HEK293 (cell line): ENCODE measurements around the gene IFIT2.

Experiments
- CTCF ChIA-PET: fragments of 350-600 bp; formaldehyde crosslinking; extraction: SDS; loops from one replicate; lab custom pipeline; 2021; ENCODE audit warnings: antibody characterized with exemption; lab: Yijun Ruan, JAX
- POLR2A ChIA-PET: fragments of 300-600 bp; formaldehyde crosslinking; extraction: SDS; loops from one replicate; lab custom pipeline; 2020; ENCODE audit warnings: antibody characterized with exemption, inconsistent platforms; lab: Yijun Ruan, JAX
- H3K27ac ChIP-seq: fragments of 200-500 bp; sonication (Bioruptor generic); 2 replicates; pipeline ENCODE4 v1.5.1; 2014; ENCODE audit warnings: low read depth, low read length, control low read depth, inconsistent platforms; ENCODE audit errors: extremely low read depth
- H3K36me3 ChIP-seq, 2 experiments: fragments of 200-500 bp in 1 of 2; sonication (Bioruptor generic) in 1 of 2; 1 replicate in 1 of 2; 2 replicates in 1 of 2; pipeline ENCODE4 v1.5.1; 2014 to 2017; ENCODE audit warnings: inconsistent platforms in 2 of 2, low read length in 2 of 2; ENCODE audit not compliant: control insufficient read depth in 2 of 2, insufficient read depth in 1 of 2
- H3K4me1 ChIP-seq: fragments of 200-500 bp; sonication (Bioruptor generic); 2 replicates; pipeline ENCODE4 v1.5.1; 2014; ENCODE audit warnings: mild to moderate bottlenecking, low read length, inconsistent platforms; ENCODE audit not compliant: control insufficient read depth, insufficient read depth
- H3K4me3 ChIP-seq: 2 replicates; pipeline ENCODE4 v1.5.1; 2011; ENCODE audit warnings: low read depth, mild to moderate bottlenecking, control low read depth, low read length, moderate library complexity
- H3K9me3 ChIP-seq: fragments of 200-500 bp; sonication (Bioruptor generic); 2 replicates; pipeline ENCODE4 v1.5.1; 2014; ENCODE audit warnings: low read depth, low read length, inconsistent platforms; ENCODE audit not compliant: control insufficient read depth, insufficient read depth
- ATF2 ChIP-seq: fragments of 450-650 bp; formaldehyde crosslinking; IDR thresholded peaks from 2 replicates; pipeline ENCODE4 v1.5.1; 2016; ENCODE audit warnings: missing biosample characterization, missing genetic modification characterization, low read depth
- GFI1B ChIP-seq: fragments of 450-650 bp; formaldehyde crosslinking; IDR thresholded peaks from 2 replicates; pipeline ENCODE4 v1.5.1; 2016; ENCODE audit warnings: missing biosample characterization, missing genetic modification characterization
- GLIS1 ChIP-seq: fragments of 450-650 bp; formaldehyde crosslinking; IDR thresholded peaks from 2 replicates; pipeline ENCODE4 v1.5.1; 2016; ENCODE audit warnings: missing biosample characterization, missing genetic modification characterization
- HOXC10 ChIP-seq: sonication (generic); formaldehyde crosslinking; IDR thresholded peaks from 2 replicates; pipeline ENCODE4 v1.8.1; 2023; ENCODE audit warnings: mild to moderate bottlenecking, missing genetic modification reagents
- KLF16 ChIP-seq: fragments of 450-650 bp; formaldehyde crosslinking; IDR thresholded peaks from 2 replicates; pipeline ENCODE4 v1.5.1; 2017; ENCODE audit warnings: missing biosample characterization, missing genetic modification characterization
- KLF8 ChIP-seq: fragments of 450-650 bp; formaldehyde crosslinking; IDR thresholded peaks from 2 replicates; pipeline ENCODE4 v1.5.1; 2016; ENCODE audit warnings: missing biosample characterization, missing genetic modification characterization
- PBX3 ChIP-seq: sonication (generic); formaldehyde crosslinking; IDR thresholded peaks from 2 replicates; pipeline ENCODE4 v1.8.1; 2022; ENCODE audit warnings: mild to moderate bottlenecking, moderate library complexity, missing genetic modification reagents
- REPIN1 ChIP-seq: fragments of 450-650 bp; formaldehyde crosslinking; IDR thresholded peaks from 2 replicates; pipeline ENCODE4 v1.5.1; 2017; ENCODE audit warnings: missing biosample characterization, missing genetic modification characterization, low read depth
- SP2 ChIP-seq: fragments of 450-650 bp; formaldehyde crosslinking; IDR thresholded peaks from 2 replicates; pipeline ENCODE4 v1.5.1; 2016; ENCODE audit warnings: missing biosample characterization, missing genetic modification characterization
- ZBTB26 ChIP-seq: fragments of 450-650 bp; formaldehyde crosslinking; optimal IDR thresholded peaks from 2 replicates; pipeline ENCODE3; 2016; ENCODE audit warnings: missing biosample characterization, mild to moderate bottlenecking, missing genetic modification characterization
- ZFP69B ChIP-seq: fragments of 450-650 bp; formaldehyde crosslinking; IDR thresholded peaks from 2 replicates; pipeline ENCODE4 v1.5.1; 2016; ENCODE audit warnings: missing biosample characterization, missing genetic modification characterization
- ZNF155 ChIP-seq: fragments of 450-650 bp; formaldehyde crosslinking; IDR thresholded peaks from 2 replicates; pipeline ENCODE4 v1.5.1; 2016; ENCODE audit warnings: missing biosample characterization, missing genetic modification characterization
- ZNF169 ChIP-seq: fragments of 450-650 bp; formaldehyde crosslinking; IDR thresholded peaks from 2 replicates; pipeline ENCODE4 v1.5.1; 2016; ENCODE audit warnings: missing biosample characterization, missing genetic modification characterization
- ZNF2 ChIP-seq: fragments of 450-650 bp; formaldehyde crosslinking; IDR thresholded peaks from 2 replicates; pipeline ENCODE4 v1.5.1; 2016; ENCODE audit warnings: missing biosample characterization, missing genetic modification characterization
- ZNF202 ChIP-seq: fragments of 450-650 bp; formaldehyde crosslinking; IDR thresholded peaks from 2 replicates; pipeline ENCODE4 v1.5.1; 2016; ENCODE audit warnings: missing biosample characterization, missing genetic modification characterization, borderline replicate concordance
- ZNF426 ChIP-seq: fragments of 450-650 bp; formaldehyde crosslinking; IDR thresholded peaks from 2 replicates; pipeline ENCODE4 v1.5.1; 2017; ENCODE audit warnings: missing biosample characterization, missing genetic modification characterization, mild to moderate bottlenecking, inconsistent platforms, moderate library complexity
- ZNF433 ChIP-seq: fragments of 450-650 bp; formaldehyde crosslinking; IDR thresholded peaks from 2 replicates; pipeline ENCODE4 v1.5.1; 2016; ENCODE audit warnings: missing biosample characterization, missing genetic modification characterization, low read depth
- ZNF473 ChIP-seq: fragments of 450-650 bp; formaldehyde crosslinking; IDR thresholded peaks from 2 replicates; pipeline ENCODE4 v1.5.1; 2017; ENCODE audit warnings: missing biosample characterization, missing genetic modification characterization
- ZNF48 ChIP-seq: fragments of 450-650 bp; formaldehyde crosslinking; IDR thresholded peaks from 2 replicates; pipeline ENCODE4 v1.5.1; 2016; ENCODE audit warnings: missing biosample characterization, missing genetic modification characterization
- ZNF514 ChIP-seq: fragments of 450-650 bp; formaldehyde crosslinking; IDR thresholded peaks from 2 replicates; pipeline ENCODE4 v1.5.1; 2016; ENCODE audit warnings: missing biosample characterization, missing genetic modification characterization
- ZNF624 ChIP-seq: fragments of 450-650 bp; formaldehyde crosslinking; IDR thresholded peaks from 2 replicates; pipeline ENCODE4 v1.5.1; 2017; ENCODE audit warnings: missing biosample characterization, missing genetic modification characterization
- ZNF658 ChIP-seq: fragments of 450-650 bp; formaldehyde crosslinking; IDR thresholded peaks from 2 replicates; pipeline ENCODE4; 2016; ENCODE audit warnings: missing biosample characterization, missing genetic modification characterization
- ZNF660 ChIP-seq: fragments of 450-650 bp; IDR thresholded peaks from 2 replicates; pipeline ENCODE4 v1.5.1; 2018; ENCODE audit warnings: missing biosample characterization, mild to moderate bottlenecking, missing genetic modification characterization
- ZNF768 ChIP-seq: fragments of 450-650 bp; formaldehyde crosslinking; IDR thresholded peaks from 2 replicates; pipeline ENCODE4 v1.5.1; 2018; ENCODE audit warnings: missing biosample characterization, mild to moderate bottlenecking, missing genetic modification characterization

IFIT2 gene

GRCh38 chr10:89305766-89306433, 4.1 kb downstream of the IFIT2 start (continued):
- TF ChIP-seq PBX3 (CRISPR knock-in tag): no peak
- TF ChIP-seq ZNF624 (tag by site-specific recombination): no peak
- TF ChIP-seq REPIN1 (tag by site-specific recombination): no peak
- no peak for TF ChIP-seq ZNF658 (tag by site-specific recombination)
- TF ChIP-seq ZNF473 (tag by site-specific recombination): no peak
- TF ChIP-seq GFI1B: no peak
- no peak for TF ChIP-seq ZNF2 (tag by site-specific recombination)

- Histone ChIP-seq H3K27ac (no peak overlapping the region), H3K4me1 (no peaks in the 10 kb centered on the region), H3K36me3 (no peaks in the 10 kb centered on the region), H3K4me3 (no peak overlapping the region), H3K9me3 (no peaks in the 10 kb centered on the region)
- ChIA-PET POLR2A (no interaction called here), CTCF (no interaction called here)
- no peak for TF ChIP-seq ZBTB26
- no peak for TF ChIP-seq ZNF660 (tag by site-specific recombination)
- no peak for TF ChIP-seq ZNF169
- no peak for TF ChIP-seq ZNF433 (tag by site-specific recombination)
- TF ChIP-seq ZFP69B (tag by site-specific recombination): no peak
- no peak for TF ChIP-seq GLIS1 (tag by site-specific recombination)
- TF ChIP-seq, all 188 proteins: peak for 0
Measured at GRCh38 chr10:89306434-89307268, 4.8 kb downstream of the IFIT2 start.

- H3K4me1 ChIP-seq: no peaks in the 10 kb centered on the region
- ChIA-PET CTCF (no interaction called here), POLR2A (no interaction called here)
- H3K27ac ChIP-seq: no peak overlapping the region
- no peak overlapping the region for H3K4me3 ChIP-seq
- H3K36me3 ChIP-seq: no peaks in the 10 kb centered on the region
- TF ChIP-seq ZNF155: no peak
- TF ChIP-seq PBX3 (CRISPR knock-in tag): no peak
- no peak for TF ChIP-seq ZNF48 (tag by site-specific recombination)
- no peaks in the 10 kb centered on the region for H3K9me3 ChIP-seq
Measured at GRCh38 chr10:89307269-89307577, 5.4 kb downstream of the IFIT2 start.

GRCh38 chr10:89308266-89308665, 6.4 kb downstream of the IFIT2 start:
- no peaks in the 10 kb centered on the region for H3K36me3 ChIP-seq
- H3K27ac ChIP-seq: no peak overlapping the region
- H3K9me3 ChIP-seq: no peaks in the 10 kb centered on the region
- TF ChIP-seq KLF8 (tag by site-specific recombination): no peak
- no peak for TF ChIP-seq ZNF768 (tag by site-specific recombination)
- no peak for TF ChIP-seq ATF2 (tag by site-specific recombination)
- TF ChIP-seq SP2 (tag by site-specific recombination): no peak
- no peak for TF ChIP-seq ZNF202 (tag by site-specific recombination)
- no peak for TF ChIP-seq KLF16 (tag by site-specific recombination)
- no peak for TF ChIP-seq HOXC10
- no peak for TF ChIP-seq ZNF514
- no peak for TF ChIP-seq ZNF433 (tag by site-specific recombination)
- no peak for TF ChIP-seq ZNF426 (tag by site-specific recombination)
- TF ChIP-seq, all 188 proteins: peak for 0
- CTCF ChIA-PET: no interaction called here
- no peaks in the 10 kb centered on the region for H3K4me1 ChIP-seq
- H3K4me3 ChIP-seq: no peak overlapping the region
- POLR2A ChIA-PET: no interaction called here
